ENCODE measurements around the gene MAP3K20.

- no peak for TF ChIP-seq CTCF (conservative IDR thresholded peaks at IDR 0.05; ENCODE audit: low read depth, low read length)
- no peak for TF ChIP-seq EZH2 (IDR thresholded peaks at IDR 0.05; ENCODE audit: borderline replicate concordance, low read depth, low read length, poor library complexity, severe bottlenecking)
These were observed 47.3 kb downstream of the MAP3K20 start for GRCh38 chr2:173122936-173123335.

Data from A673 (cell line).